ENCODE results near the gene TACC3.

Gene TACC3

DNA sequence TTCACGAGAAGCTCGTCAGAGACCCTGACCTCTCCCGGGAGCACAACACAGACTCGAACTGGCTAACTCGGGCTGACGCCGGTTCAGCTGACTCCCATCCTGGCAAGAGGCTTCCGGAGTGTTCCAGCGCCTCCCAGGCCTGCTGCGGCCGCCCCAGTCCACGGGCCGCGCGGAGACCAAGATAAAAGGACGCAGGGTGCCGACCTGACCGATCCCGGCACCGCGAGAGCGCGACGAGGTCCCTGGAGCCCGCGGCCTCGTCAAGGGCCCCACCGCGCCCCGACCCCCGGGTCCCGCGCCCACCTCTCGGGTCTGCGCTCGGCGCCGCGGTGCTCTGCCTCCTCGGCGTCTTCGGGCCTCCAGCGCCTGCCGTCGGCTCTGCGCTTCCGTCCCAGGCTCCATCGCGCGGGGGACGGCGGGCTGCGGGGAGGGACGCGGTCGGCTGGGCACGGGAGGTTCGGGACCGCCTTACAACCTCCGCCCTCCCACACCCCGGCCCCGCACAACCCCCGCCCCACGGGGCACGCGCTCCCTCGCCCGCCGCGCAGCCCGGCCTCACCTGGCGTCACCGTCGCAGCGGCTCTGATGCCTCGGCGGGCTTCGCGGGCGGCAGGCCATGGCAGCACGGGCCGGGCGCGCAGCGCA, 9.6 kb upstream of the TACC3 start:
- no peak for DNase-seq (ENCODE audit: low spot score)
- CTCF ChIA-PET = no interaction called here
- TF ChIP-seq CTCF (conservative IDR thresholded peaks at IDR 0.05; ENCODE audit: low read depth) = no peak
- H3K27ac ChIP-seq = peak overlapping the region; percentile 96
- POLR2A ChIA-PET (ENCODE audit: low non-redundant PET) = interaction anchor here (0.6 to 0.7 kb wide), 2 partner anchors 19 to 22 kb away, joined by 3 to 8 read pairs; no protein-coding TSS in a partner anchor

DNA sequence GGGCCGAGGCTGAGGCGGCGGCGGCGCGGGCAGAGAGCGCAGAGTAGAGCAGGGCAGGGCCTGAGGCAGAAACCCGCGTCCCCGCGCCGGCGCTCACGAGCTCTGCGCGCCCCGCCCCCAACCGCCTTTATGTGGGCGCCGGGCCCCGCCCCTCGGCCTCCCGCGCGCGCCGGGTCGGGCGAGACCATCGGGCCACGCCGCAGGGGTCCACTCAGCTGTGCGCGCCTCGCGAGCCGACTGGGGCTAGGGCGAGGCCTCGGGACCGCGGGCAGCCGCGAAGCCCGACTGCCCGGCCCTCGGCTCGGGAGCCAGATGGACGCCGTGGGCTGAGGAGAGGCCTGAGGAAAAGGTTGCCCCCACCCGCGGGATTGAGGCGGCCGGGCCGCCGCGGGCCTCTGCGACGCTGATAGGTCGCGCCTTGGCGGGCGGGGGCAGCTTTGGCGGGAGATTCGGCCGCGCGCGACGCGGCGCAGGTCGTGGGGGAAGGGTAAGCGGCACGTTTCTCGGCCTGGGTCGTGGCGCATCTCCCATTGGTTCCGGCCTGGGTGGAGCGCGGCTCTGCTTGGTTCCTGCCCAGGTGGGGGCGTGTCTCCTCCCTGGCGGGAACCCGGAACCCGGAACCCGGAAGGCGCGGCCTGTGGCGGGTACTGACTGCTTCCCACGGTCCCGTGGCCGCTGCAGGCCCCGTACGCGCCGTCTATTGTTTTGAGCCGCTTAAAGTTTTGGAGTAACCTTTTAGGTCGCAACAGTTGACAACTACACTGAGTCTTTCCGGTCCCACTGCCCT, 8.9 kb upstream of the TACC3 start, which contains the start of gene SLBP:
TSS of gene SLBP (minus strand) at position 104 of the 787 bp plus-strand sequence. CDS start 131 bp downstream, outside the sequence.
- POLR2A ChIA-PET (ENCODE audit: low non-redundant PET) = interaction anchor here (0.6 to 0.7 kb wide), 2 partner anchors 19 to 23 kb away, joined by 3 to 8 read pairs; no protein-coding TSS in a partner anchor
- H3K27ac ChIP-seq = peak within 1 kb of the TSS; percentile 96
- TF ChIP-seq CTCF (conservative IDR thresholded peaks at IDR 0.05; ENCODE audit: low read depth) = no peak
- CTCF ChIA-PET = no interaction called here
- peak; percentile 94 for DNase-seq (ENCODE audit: low spot score)

DNA sequence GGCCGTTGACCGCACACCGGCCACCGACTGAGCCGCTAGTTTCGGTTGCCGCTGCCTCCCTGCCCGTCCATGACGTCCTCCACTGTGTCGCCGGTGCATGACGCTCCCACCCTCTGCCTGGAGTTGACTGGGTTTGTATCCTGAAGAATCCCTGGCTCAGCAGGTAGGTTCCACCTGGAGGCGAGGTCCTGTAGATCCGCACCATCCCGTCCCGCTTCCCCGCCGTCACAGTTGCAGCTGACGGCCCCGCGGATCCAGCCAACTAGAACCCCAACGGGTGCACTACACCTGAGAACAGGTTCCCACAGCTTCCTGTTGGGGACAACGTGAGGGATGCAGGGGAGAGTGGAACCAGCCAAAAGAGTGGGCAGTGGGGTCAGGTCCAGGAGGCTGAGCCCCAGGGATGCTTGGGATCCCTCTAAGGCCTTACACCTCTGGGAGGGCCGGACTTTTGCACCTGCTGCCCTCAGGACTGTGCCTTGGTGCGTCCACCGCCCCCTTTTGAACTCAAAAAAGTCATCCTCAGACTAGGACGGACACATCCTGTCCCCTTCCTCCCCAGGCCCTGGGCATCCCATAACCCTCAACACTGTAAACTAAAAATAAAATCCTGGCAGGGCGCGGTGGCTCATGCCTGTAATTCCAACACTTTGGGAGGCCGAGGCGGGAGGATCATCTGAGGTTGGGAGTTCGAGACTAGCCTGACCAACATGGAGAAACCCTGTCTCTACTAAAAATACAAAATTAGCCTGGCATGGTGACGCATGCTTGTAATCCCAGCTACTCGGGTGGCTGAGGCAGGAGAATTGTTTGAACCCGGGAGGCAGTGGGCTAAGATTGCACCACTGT, 8.1 kb upstream of the TACC3 start:
- peak; percentile 55 for DNase-seq (ENCODE audit: low spot score)
- peak overlapping the region; percentile 96 for H3K27ac ChIP-seq
- CTCF ChIA-PET = no interaction called here
- POLR2A ChIA-PET (ENCODE audit: low non-redundant PET) = no interaction called here
- no peak for TF ChIP-seq CTCF (conservative IDR thresholded peaks at IDR 0.05; ENCODE audit: low read depth)

GRCh38 chr4:1714303-1715001, 6.9 kb upstream of the TACC3 start:
- POLR2A ChIA-PET (ENCODE audit: low non-redundant PET) = no interaction called here
- DNase-seq (ENCODE audit: low spot score) = no peak
- peak overlapping the region; percentile 96 for H3K27ac ChIP-seq
- TF ChIP-seq CTCF (conservative IDR thresholded peaks at IDR 0.05; ENCODE audit: low read depth) = no peak
- CTCF ChIA-PET = no interaction called here

GRCh38 chr4:1715002-1715758, 6.1 kb upstream of the TACC3 start:
- DNase-seq (ENCODE audit: low spot score) = no peak
- CTCF ChIA-PET = no interaction called here
- peak overlapping the region; percentile 96 for H3K27ac ChIP-seq
- POLR2A ChIA-PET (ENCODE audit: low non-redundant PET) = no interaction called here
- TF ChIP-seq CTCF (conservative IDR thresholded peaks at IDR 0.05; ENCODE audit: low read depth) = no peak

Data from RWPE1 (cell line).